Ishikawa (cell line): Measurements from ENCODE around the gene MED19.

Experiments
- CEBPB ChIP-seq: IDR thresholded peaks from 2 replicates; pipeline ENCODE4 v1.6.1; 2012
- CREB1 ChIP-seq: IDR thresholded peaks from 2 replicates; pipeline ENCODE4 v1.6.1; 2012; ENCODE audit warnings: low read depth
- EGR1 ChIP-seq: IDR thresholded peaks from 2 replicates; pipeline ENCODE4 v1.6.1; 2012
- EP300 ChIP-seq: IDR thresholded peaks from 2 replicates; pipeline ENCODE4 v1.6.1; 2012; ENCODE audit warnings: borderline replicate concordance
- FOXM1 ChIP-seq: IDR thresholded peaks from 2 replicates; pipeline ENCODE4 v1.6.1; 2012; ENCODE audit warnings: low read depth, borderline replicate concordance
- NFIC ChIP-seq: IDR thresholded peaks from 2 replicates; pipeline ENCODE4 v1.6.1; 2012
- RAD21 ChIP-seq: IDR thresholded peaks from 2 replicates; pipeline ENCODE4 v1.6.1; 2012; ENCODE audit warnings: low read depth
- TAF1 ChIP-seq: IDR thresholded peaks from 2 replicates; pipeline ENCODE4 v1.6.1; 2012; ENCODE audit warnings: low read depth, mild to moderate bottlenecking
- TCF12 ChIP-seq: IDR thresholded peaks from 2 replicates; pipeline ENCODE4 v1.6.1; 2012; ENCODE audit warnings: low read depth
- TEAD4 ChIP-seq: IDR thresholded peaks from 2 replicates; pipeline ENCODE4 v1.6.1; 2012
- YY1 ChIP-seq: IDR thresholded peaks from 2 replicates; pipeline ENCODE4 v1.6.1; 2012; ENCODE audit warnings: low read depth
- ZBTB7A ChIP-seq: IDR thresholded peaks from 2 replicates; pipeline ENCODE4 v1.6.1; 2012; ENCODE audit warnings: low read depth
- TF ChIP-seq, protein P1 (sequence below): IDR thresholded peaks from 2 replicates; pipeline ENCODE4 v1.6.1; 2012; ENCODE audit warnings: low read depth, mild to moderate bottlenecking
- TF ChIP-seq, protein P2 (sequence below): IDR thresholded peaks from 2 replicates; pipeline ENCODE4 v1.6.1; 2012
- TF ChIP-seq, protein P3 (sequence below): IDR thresholded peaks from 2 replicates; pipeline ENCODE4 v1.6.1; 2012

The MED19 gene

DNA sequence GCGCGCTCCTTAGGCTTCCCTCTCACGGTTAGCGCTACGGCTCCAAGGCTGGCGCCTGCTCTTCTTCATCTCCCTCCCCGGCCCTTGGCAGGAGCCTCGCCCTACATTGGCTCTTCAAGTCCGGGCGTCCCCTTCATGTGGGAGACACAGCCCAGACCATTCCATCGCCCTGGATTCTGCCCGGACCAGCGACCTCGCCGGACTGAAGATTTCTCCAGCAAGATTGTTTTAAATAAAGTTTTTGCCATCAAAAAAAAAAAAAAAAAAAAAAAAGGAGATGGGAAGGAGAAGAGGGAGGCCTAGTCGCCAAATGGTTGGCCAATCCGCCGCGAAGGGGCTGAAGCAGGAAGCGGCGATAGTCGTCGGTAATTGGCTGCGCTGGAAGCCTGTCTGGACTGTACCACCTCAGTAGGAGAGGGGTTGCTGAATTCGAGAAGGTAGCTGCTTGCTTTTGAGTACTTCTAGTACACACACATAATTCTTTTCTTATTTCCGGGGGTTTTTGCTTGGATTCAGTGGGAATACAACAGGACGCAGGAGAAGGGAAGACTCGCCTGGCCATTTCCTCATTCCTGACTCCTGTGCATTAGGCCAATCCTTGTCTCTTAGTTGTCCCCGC is 44.8 kb downstream of the MED19 start:
- peak; percentile 53 for TF ChIP-seq TCF12
- TF ChIP-seq EP300 = peak; percentile 63
- no peak for TF ChIP-seq CREB1
- TF ChIP-seq YY1 = peak; percentile 54
- 0 out of 2 replicates have a peak, but pooled peaks have one; percentile 54 for TF ChIP-seq EGR1
- peak; percentile 23; the same call in 1 of the 2 replicates for TF ChIP-seq CEBPB
- TF ChIP-seq, protein P1, sequence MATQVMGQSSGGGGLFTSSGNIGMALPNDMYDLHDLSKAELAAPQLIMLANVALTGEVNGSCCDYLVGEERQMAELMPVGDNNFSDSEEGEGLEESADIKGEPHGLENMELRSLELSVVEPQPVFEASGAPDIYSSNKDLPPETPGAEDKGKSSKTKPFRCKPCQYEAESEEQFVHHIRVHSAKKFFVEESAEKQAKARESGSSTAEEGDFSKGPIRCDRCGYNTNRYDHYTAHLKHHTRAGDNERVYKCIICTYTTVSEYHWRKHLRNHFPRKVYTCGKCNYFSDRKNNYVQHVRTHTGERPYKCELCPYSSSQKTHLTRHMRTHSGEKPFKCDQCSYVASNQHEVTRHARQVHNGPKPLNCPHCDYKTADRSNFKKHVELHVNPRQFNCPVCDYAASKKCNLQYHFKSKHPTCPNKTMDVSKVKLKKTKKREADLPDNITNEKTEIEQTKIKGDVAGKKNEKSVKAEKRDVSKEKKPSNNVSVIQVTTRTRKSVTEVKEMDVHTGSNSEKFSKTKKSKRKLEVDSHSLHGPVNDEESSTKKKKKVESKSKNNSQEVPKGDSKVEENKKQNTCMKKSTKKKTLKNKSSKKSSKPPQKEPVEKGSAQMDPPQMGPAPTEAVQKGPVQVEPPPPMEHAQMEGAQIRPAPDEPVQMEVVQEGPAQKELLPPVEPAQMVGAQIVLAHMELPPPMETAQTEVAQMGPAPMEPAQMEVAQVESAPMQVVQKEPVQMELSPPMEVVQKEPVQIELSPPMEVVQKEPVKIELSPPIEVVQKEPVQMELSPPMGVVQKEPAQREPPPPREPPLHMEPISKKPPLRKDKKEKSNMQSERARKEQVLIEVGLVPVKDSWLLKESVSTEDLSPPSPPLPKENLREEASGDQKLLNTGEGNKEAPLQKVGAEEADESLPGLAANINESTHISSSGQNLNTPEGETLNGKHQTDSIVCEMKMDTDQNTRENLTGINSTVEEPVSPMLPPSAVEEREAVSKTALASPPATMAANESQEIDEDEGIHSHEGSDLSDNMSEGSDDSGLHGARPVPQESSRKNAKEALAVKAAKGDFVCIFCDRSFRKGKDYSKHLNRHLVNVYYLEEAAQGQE = no peak
- no peak; the same call in 1 of the 2 replicates for TF ChIP-seq TEAD4
- peak; percentile 72 for TF ChIP-seq TAF1
- no peak for TF ChIP-seq NFIC
- peak; percentile 51; the same call in 1 of the 2 replicates for TF ChIP-seq FOXM1
- TF ChIP-seq, protein P2, sequence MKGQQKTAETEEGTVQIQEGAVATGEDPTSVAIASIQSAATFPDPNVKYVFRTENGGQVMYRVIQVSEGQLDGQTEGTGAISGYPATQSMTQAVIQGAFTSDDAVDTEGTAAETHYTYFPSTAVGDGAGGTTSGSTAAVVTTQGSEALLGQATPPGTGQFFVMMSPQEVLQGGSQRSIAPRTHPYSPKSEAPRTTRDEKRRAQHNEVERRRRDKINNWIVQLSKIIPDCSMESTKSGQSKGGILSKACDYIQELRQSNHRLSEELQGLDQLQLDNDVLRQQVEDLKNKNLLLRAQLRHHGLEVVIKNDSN = no peak
- no peak for TF ChIP-seq ZBTB7A
- TF ChIP-seq, protein P3, sequence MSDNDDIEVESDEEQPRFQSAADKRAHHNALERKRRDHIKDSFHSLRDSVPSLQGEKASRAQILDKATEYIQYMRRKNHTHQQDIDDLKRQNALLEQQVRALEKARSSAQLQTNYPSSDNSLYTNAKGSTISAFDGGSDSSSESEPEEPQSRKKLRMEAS = peak; percentile 21
- no peak for TF ChIP-seq RAD21

DNA sequence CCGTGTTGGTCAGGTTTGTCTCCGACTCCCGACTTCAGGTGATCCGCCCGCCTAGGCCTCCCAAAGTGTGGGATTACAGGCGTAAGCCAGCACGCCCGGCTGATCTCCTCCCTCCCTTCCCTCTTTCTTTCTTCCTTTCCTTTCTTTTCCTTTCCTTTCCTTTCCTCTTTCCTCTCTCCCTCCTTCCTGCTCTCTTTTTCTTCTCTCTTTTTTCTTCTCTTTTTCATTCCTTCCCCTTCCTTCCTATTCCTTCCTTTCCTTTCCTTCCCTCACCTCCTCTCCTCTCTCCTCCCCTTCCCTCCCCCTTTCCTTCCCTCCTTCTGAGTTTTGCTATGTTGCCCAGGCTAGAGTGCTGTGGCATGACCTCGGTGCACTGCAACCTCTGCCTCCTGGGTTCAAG is 48.0 kb downstream of the MED19 start:
- TF ChIP-seq TAF1 = no peak
- TF ChIP-seq ZBTB7A = no peak
- no peak for TF ChIP-seq NFIC
- TF ChIP-seq EGR1 = no peak
- TF ChIP-seq TEAD4 = no peak
- no peak for TF ChIP-seq RAD21

DNA sequence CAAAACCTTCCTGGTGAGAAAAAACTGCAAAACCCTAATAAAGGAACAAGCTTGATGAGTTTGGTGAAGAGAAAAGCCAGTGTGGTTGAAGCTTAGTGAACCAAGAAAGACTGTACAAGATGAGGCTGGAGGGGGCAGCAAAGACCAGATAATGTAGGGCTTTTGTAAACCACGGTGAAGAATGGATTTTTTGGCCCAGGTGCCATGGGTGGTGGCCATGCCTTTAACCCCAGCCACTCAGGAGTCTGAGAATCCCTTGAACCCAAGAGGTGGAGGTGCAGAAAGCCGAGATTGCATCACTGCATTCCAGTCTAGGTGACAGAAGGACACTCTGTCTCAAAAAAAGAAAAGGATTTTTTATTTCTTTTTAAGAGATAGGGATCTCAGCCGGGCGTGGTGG is 49.1 kb downstream of the MED19 start:
- TF ChIP-seq, protein P1 = no peak
- TF ChIP-seq CREB1 = no peak
- no peak for TF ChIP-seq EGR1
- TF ChIP-seq ZBTB7A = no peak
- TF ChIP-seq, protein P2 = no peak
- no peak for TF ChIP-seq YY1
- TF ChIP-seq, protein P3 = no peak
- no peak for TF ChIP-seq FOXM1
- TF ChIP-seq TAF1 = no peak
- no peak for TF ChIP-seq RAD21
- no peak for TF ChIP-seq NFIC
- no peak for TF ChIP-seq CEBPB
- no peak for TF ChIP-seq TEAD4
- no peak for TF ChIP-seq EP300
- TF ChIP-seq TCF12 = no peak

DNA sequence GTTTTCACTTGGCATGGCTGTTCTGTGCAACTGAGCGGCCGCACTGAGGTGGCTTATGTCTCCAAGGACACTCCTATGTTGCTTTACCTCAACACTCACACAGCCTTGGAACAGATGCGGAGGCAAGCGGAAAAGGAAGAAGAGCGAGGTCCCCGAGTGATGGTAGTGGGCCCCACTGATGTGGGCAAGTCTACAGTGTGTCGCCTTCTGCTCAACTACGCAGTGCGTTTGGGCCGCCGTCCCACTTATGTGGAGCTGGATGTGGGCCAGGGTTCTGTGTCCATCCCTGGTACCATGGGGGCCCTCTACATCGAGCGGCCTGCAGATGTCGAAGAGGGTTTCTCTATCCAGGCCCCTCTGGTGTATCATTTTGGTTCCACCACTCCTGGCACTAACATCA is 52.3 kb downstream of the MED19 start:
- TF ChIP-seq CEBPB (no peak), EGR1 (no peak), TCF12 (no peak), RAD21 (no peak), ZBTB7A (no peak)

DNA sequence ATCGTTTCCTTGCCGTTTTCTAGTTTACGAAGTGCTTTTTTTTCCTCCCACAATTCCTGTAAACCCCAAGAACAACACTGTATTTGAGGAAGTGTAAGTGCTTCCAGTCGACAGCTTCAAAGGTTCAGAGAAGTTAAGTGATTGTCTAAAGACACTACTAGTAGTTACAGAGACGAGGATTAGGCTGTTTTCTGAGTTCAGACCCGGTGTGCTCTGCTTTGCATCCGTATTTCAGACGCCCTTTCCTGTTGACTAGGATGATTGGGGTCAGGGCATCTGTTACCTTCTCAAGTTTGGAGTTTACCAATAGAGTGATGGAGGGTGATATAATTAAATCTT is 54.0 kb downstream of the MED19 start:
- TF ChIP-seq, protein P2 = no peak
- TF ChIP-seq YY1 (no peak), CEBPB (no peak)

DNA sequence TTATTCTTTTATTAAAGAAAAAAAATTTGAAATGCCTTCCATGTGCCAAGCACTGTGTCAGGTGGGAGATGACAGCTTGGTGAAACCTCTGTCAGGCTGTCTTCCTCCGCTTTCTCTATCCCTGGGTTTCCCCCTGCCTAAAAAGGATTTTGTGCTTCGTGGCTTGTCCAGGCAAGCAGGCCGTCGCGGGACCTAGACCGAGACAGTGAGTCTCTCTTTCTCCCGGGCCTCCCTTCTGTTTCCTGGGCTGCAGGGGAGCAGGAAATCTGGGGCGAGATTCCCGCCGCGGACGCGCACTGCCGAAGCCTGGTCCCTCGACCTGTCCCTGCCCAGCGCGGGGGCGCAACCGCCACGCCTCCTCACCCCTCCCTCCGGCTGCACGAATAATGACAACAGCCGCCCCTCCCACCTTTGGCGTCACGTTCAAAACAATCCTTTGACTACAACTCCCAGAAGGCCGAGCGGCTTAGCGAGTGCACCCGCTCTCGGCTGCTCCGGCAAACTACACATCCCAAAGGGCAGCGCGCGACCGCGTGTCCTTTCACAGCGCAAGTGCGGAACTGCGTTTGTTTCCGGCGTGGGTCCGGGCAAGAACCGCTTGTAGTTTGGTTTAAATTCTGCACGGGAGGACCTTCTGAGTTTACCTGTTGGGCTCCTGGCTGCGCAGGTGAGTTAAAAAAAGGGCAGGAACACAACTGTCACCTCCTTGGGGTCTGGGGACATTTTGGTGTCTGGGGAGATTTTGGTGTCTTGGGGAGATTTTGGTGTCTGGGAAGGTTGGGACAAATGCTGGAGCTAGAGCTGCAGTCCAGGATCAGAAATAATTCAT is 54.6 kb downstream of the MED19 start, which contains the start of gene CLP1:
Gene CLP1 (plus strand): TSS at position 569 of the 829 bp plus-strand sequence. CDS start 1,715 bp downstream, outside the sequence.
- TF ChIP-seq EP300 (0 out of 2 replicates have a peak, but pooled peaks have one; percentile 28), NFIC (no peak), EGR1 (peak; percentile 96), TEAD4 (peak; percentile 27; the same call in 1 of the 2 replicates), TAF1 (peak; percentile 52; the same call in 1 of the 2 replicates), TCF12 (peak; percentile 68), RAD21 (no peak), CEBPB (no peak), FOXM1 (no peak), YY1 (peak; percentile 36; the same call in 1 of the 2 replicates), ZBTB7A (no peak), CREB1 (peak; percentile 84)
- TF ChIP-seq, protein P3 = peak; percentile 92
- TF ChIP-seq, protein P2 = peak; percentile 92
- TF ChIP-seq, protein P1 = no peak
